ENCODE measurements around the gene PKP2. TPM values are rescaled to one million over a fixed set of nuclear protein-coding genes. Genes with fewer than 3 reads are reported as not detected.

The PKP2 gene
- total and polyA plus RNA-seq, 2 of the 4 experiments (the other 2 are of a cell fraction): 0.10 to 0.18 TPM

DNA sequence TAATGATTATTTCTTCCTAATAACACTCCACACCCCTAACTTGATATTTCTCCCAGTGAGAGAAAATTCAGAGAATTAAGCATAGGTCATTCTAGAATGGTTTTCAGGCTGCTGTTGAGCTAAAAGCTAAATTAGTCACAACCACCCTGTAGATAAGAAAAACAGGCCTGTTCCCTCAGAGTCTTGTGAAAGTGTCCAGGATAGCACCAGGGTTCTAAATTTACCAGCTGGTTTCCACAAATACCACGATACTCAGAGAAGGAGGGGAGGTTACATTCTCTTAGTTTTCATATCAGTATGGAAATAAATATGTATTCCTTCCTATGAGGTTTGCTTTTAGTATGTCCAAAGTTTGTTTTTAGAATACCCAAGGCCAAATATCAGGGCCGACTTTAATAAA, 74.9 kb downstream of the PKP2 start:
- no peak overlapping the region for H2AK5ac ChIP-seq (ENCODE audit: low read depth, low read length)
- no peak for DNase-seq
- H4K91ac ChIP-seq (ENCODE audit: insufficient read depth, low read depth, low read length): no peak overlapping the region
- H3K4me3 ChIP-seq (ENCODE audit: insufficient read depth, low read depth, low read length): no peak overlapping the region
- H3K36me3 ChIP-seq (ENCODE audit: control insufficient read depth, insufficient read depth, low read length): no peaks in the 10 kb centered on the region
- in situ Hi-C loops (cut with MboI; ENCODE audit: low sequenced_read_pairs): no loop called here
- no peaks in the 10 kb centered on the region for H3K27me3 ChIP-seq (ENCODE audit: control insufficient read depth, insufficient read depth, low read length)
- TF ChIP-seq MXI1 (IDR thresholded peaks at IDR 0.05; ENCODE audit: borderline replicate concordance, low read depth, low read length) (no peak), RFX5 (IDR thresholded peaks at IDR 0.05; ENCODE audit: low read depth, low read length) (no peak), RCOR1 (IDR thresholded peaks at IDR 0.05; ENCODE audit: insufficient replicate concordance, low read length) (no peak), FOS (IDR thresholded peaks at IDR 0.05; ENCODE audit: low read depth, low read length) (no peak), MAFK (IDR thresholded peaks at IDR 0.05; ENCODE audit: low read depth, low read length) (no peak), NFE2L2 (IDR thresholded peaks at IDR 0.05; ENCODE audit: low read depth, low read length) (no peak), RAD21 (IDR thresholded peaks at IDR 0.05; ENCODE audit: low read length) (no peak), CHD1 (IDR thresholded peaks at IDR 0.05; ENCODE audit: low read depth, low read length) (no peak), SMC3 (IDR thresholded peaks at IDR 0.05; ENCODE audit: low read depth, low read length) (no peak), BHLHE40 (IDR thresholded peaks at IDR 0.05; ENCODE audit: low read depth, low read length) (no peak)
- TF ChIP-seq, protein P1, sequence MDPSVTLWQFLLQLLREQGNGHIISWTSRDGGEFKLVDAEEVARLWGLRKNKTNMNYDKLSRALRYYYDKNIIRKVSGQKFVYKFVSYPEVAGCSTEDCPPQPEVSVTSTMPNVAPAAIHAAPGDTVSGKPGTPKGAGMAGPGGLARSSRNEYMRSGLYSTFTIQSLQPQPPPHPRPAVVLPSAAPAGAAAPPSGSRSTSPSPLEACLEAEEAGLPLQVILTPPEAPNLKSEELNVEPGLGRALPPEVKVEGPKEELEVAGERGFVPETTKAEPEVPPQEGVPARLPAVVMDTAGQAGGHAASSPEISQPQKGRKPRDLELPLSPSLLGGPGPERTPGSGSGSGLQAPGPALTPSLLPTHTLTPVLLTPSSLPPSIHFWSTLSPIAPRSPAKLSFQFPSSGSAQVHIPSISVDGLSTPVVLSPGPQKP (IDR thresholded peaks at IDR 0.05; ENCODE audit: borderline replicate concordance, low read depth, low read length): no peak
- TF ChIP-seq, protein P2, sequence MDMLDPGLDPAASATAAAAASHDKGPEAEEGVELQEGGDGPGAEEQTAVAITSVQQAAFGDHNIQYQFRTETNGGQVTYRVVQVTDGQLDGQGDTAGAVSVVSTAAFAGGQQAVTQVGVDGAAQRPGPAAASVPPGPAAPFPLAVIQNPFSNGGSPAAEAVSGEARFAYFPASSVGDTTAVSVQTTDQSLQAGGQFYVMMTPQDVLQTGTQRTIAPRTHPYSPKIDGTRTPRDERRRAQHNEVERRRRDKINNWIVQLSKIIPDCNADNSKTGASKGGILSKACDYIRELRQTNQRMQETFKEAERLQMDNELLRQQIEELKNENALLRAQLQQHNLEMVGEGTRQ (IDR thresholded peaks at IDR 0.05; ENCODE audit: low read depth, low read length): no peak
- TF ChIP-seq, protein P3, sequence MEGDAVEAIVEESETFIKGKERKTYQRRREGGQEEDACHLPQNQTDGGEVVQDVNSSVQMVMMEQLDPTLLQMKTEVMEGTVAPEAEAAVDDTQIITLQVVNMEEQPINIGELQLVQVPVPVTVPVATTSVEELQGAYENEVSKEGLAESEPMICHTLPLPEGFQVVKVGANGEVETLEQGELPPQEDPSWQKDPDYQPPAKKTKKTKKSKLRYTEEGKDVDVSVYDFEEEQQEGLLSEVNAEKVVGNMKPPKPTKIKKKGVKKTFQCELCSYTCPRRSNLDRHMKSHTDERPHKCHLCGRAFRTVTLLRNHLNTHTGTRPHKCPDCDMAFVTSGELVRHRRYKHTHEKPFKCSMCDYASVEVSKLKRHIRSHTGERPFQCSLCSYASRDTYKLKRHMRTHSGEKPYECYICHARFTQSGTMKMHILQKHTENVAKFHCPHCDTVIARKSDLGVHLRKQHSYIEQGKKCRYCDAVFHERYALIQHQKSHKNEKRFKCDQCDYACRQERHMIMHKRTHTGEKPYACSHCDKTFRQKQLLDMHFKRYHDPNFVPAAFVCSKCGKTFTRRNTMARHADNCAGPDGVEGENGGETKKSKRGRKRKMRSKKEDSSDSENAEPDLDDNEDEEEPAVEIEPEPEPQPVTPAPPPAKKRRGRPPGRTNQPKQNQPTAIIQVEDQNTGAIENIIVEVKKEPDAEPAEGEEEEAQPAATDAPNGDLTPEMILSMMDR (conservative IDR thresholded peaks at IDR 0.05; ENCODE audit: low read depth, low read length): no peak
- H2BK5ac ChIP-seq (ENCODE audit: low read depth, low read length, poor library complexity, severe bottlenecking): no peak overlapping the region
- no peak overlapping the region for H3K4me2 ChIP-seq (ENCODE audit: low read depth, low read length)
- H3K56ac ChIP-seq (ENCODE audit: extremely low read depth, insufficient read depth, low read length): no peak overlapping the region
- POLR2A ChIA-PET (ENCODE audit: unreplicated experiment): no interaction called here
- no CpG with 5 or more reads among the region's 2 CpGs for WGBS, 2 experiments (ENCODE audit: extremely low coverage in 2 of 2, insufficient read length in 1 of 2)
- no peak overlapping the region for H2BK20ac ChIP-seq (ENCODE audit: low read depth, low read length)
- no peak overlapping the region for H3K27ac ChIP-seq (ENCODE audit: insufficient read depth, low read length)
- H4K20me1 ChIP-seq (ENCODE audit: insufficient read depth, low read length): no peaks in the 10 kb centered on the region
- H3K79me1 ChIP-seq (ENCODE audit: low read depth in 1 of 2, low read length in 2 of 2): no peaks in the 10 kb centered on the region
- intact Hi-C loops (cut with micrococcal nuclease): no loop called here
- no TSS peak for BruUV-seq (replicated peaks)
- H3K18ac ChIP-seq (ENCODE audit: low read depth, low read length): no peak overlapping the region
- no peaks in the 10 kb centered on the region for H3K9me1 ChIP-seq (ENCODE audit: insufficient read depth, low read length)
- dilution Hi-C loops (cut with HindIII; ENCODE audit: low sequenced_read_pairs, unreplicated experiment): no loop called here
- H4K5ac ChIP-seq (ENCODE audit: low read depth, low read length): no peak overlapping the region
- no peak overlapping the region for H2BK15ac ChIP-seq (ENCODE audit: low read depth, low read length)
- no peak overlapping the region for H4K8ac ChIP-seq (ENCODE audit: low read depth in 2 of 2, low read length in 2 of 2)
- no peaks in the 10 kb centered on the region for H3K4me1 ChIP-seq (ENCODE audit: control insufficient read depth, insufficient read depth, low read length)
- H2BK120ac ChIP-seq (ENCODE audit: low read depth, low read length): no peak overlapping the region
- CTCF ChIA-PET: no interaction called here
- H2AFZ ChIP-seq (replicated peaks; ENCODE audit: low read length, poor library complexity): no peak overlapping the region
- H3K23ac ChIP-seq (ENCODE audit: low read depth, low read length): no peak overlapping the region
- no peaks in the 10 kb centered on the region for H3K9me3 ChIP-seq (ENCODE audit: control insufficient read depth, insufficient read depth, low read length)
- H3K14ac ChIP-seq (replicated peaks; ENCODE audit: low read depth, low read length): no peak overlapping the region
- H3K4ac ChIP-seq (ENCODE audit: low read depth, low read length): no peak overlapping the region
- H2AK9ac ChIP-seq (replicated peaks; ENCODE audit: low read depth, low read length, poor library complexity): no peak overlapping the region
- no peak for ATAC-seq (ENCODE audit: low read depth)
- H3K9ac ChIP-seq (ENCODE audit: low read depth, low read length): no peak overlapping the region
